CD4-positive, CD25-positive, alpha-beta regulatory T cell (primary cell): ENCODE data around the gene KEL. TPM values are rescaled to one million over a fixed set of nuclear protein-coding genes. Genes with fewer than 3 reads are reported as not detected.

Source experiments
- ATAC-seq, 2 donors: fragments of 150-1000 bp; cut with Tn5 transposase; one replicate each; pipeline ENCODE4 v1.10.0; 2021; ENCODE audit warnings: low read depth in 2 of 2, moderate number of reproducible peaks in 2 of 2, moderate library complexity in 1 of 2
- DNase-seq, 3 donors: peaks; one replicate each; pipeline versions ENCODE4 v3.0.0 to v3.0.0-alpha.2; 2012 to 2022; ENCODE audit warnings: mixed read lengths in 1 of 3
- H3K27ac ChIP-seq: one replicate; pipeline ENCODE4 v1.7.0; 2013; ENCODE audit warnings: mild to moderate bottlenecking, low read length; ENCODE audit not compliant: insufficient read depth, poor library complexity, severe bottlenecking
- H3K27me3 ChIP-seq: one replicate; pipeline ENCODE4 v1.7.0; 2013; ENCODE audit warnings: low read length; ENCODE audit not compliant: control insufficient read depth, insufficient read depth
- H3K36me3 ChIP-seq: one replicate; pipeline ENCODE4 v1.7.0; 2013; ENCODE audit warnings: mild to moderate bottlenecking, low read length, moderate library complexity; ENCODE audit not compliant: control insufficient read depth, insufficient read depth
- H3K4me1 ChIP-seq: 2 replicates; pipeline ENCODE4 v1.7.0; 2013; ENCODE audit warnings: mild to moderate bottlenecking, low read length; ENCODE audit not compliant: insufficient read depth, control insufficient read depth, poor library complexity, severe bottlenecking
- H3K4me3 ChIP-seq: one replicate; pipeline ENCODE4 v1.7.0; 2013; ENCODE audit warnings: low read depth, mild to moderate bottlenecking, low read length, moderate library complexity
- H3K9me3 ChIP-seq, 2 experiments: 1 replicate in 1 of 2; 2 replicates in 1 of 2; pipeline ENCODE4 v1.7.0; 2013; ENCODE audit warnings: low read length in 2 of 2, mild to moderate bottlenecking in 1 of 2, moderate library complexity in 1 of 2; ENCODE audit not compliant: control insufficient read depth in 2 of 2
- H3K27ac Mint-ChIP-seq, 3 donors: one replicate each; pipeline ENCODE4 v1.8.0; 2020 to 2022; ENCODE audit warnings: mild to moderate bottlenecking in 3 of 3, mixed read lengths in 3 of 3, moderate library complexity in 2 of 3
- H3K27me3 Mint-ChIP-seq: one replicate; pipeline ENCODE4 v1.8.0; 2022; ENCODE audit warnings: mild to moderate bottlenecking, mixed read lengths
- H3K36me3 Mint-ChIP-seq: one replicate; pipeline ENCODE4 v1.8.0; 2020; ENCODE audit warnings: mixed read lengths
- H3K4me1 Mint-ChIP-seq, 4 donors: one replicate each; pipeline ENCODE4 v1.8.0; 2020 to 2022; ENCODE audit warnings: mixed read lengths in 4 of 4, mild to moderate bottlenecking in 1 of 4
- H3K4me3 Mint-ChIP-seq, 4 donors: one replicate each; pipeline ENCODE4 v1.8.0; 2020 to 2022; ENCODE audit warnings: mild to moderate bottlenecking in 4 of 4, mixed read lengths in 4 of 4, moderate library complexity in 3 of 4
- H3K9me3 Mint-ChIP-seq, 7 donors: one replicate each; pipeline ENCODE4 v1.8.0; 2020 to 2022; ENCODE audit warnings: mixed read lengths in 7 of 7, mild to moderate bottlenecking in 3 of 7, moderate library complexity in 2 of 7
- polyA plus RNA-seq, 4 donors: library from polyadenylated mRNA; unstranded; fragments of 300-500 nt; fragmentation: Illumina TruSeq; gene quantifications; one replicate each; pipeline ENCODE4 v1.2.3, GENCODE V29; 2021
- total RNA-seq: library from RNA; stranded (reverse); gene quantifications from one replicate; pipeline ENCODE4 v1.2.3, GENCODE V29; 2022

KEL gene
- total and polyA plus RNA-seq, 5 donors from 2014 or later = 1.1 TPM; not detected in 4

- H3K4me3 Mint-ChIP-seq = no peak overlapping the region
Observed at GRCh38 chr7:142943706-142944268, 18.4 kb downstream of the KEL start.

DNA sequence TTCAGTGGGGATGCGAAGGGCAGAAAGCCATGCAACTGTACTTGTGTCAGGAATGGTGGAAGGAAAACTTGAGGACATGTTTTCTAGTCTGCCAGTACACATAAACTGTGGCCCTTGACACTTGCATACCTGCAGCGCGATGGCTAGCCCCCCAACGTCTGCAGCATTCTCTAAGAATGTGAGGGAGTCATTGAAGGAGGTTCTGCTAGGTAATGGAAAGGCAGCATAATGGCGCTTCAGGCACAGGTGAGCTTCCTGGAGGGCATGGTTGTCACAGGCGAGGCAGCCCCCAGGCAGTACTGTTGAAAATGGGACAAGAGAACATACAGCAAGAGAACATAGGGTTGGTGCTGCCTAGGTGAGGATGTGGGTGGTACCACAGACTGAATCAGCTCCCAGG lies 19.4 kb downstream of the KEL start:
- H3K4me3 Mint-ChIP-seq = no peak overlapping the region
- ATAC-seq (no peak), DNase-seq (no peak)
- Histone ChIP-seq H3K27me3 (no peaks in the 10 kb centered on the region), H3K9me3 (no peaks in the 10 kb centered on the region), H3K4me1 (no peaks in the 10 kb centered on the region), H3K27ac (no peak overlapping the region), H3K4me3 (no peak overlapping the region), H3K36me3 (no peaks in the 10 kb centered on the region)
- peaks cover 0 to 2% (median 0%) of the 10 kb centered on the region in 7 donors for H3K9me3 Mint-ChIP-seq
- H3K36me3 Mint-ChIP-seq = no peaks in the 10 kb centered on the region
- peaks cover 16% of the 10 kb centered on the region for H3K27me3 Mint-ChIP-seq
- H3K4me1 Mint-ChIP-seq = no peaks in the 10 kb centered on the region
- no peak overlapping the region for H3K27ac Mint-ChIP-seq

More at GRCh38 chr7:142943706-142944268, 18.4 kb downstream of the KEL start:
- Mint-ChIP-seq H3K27ac (no peak overlapping the region), H3K27me3 (peaks cover 24% of the 10 kb centered on the region), H3K36me3 (no peaks in the 10 kb centered on the region), H3K9me3 (peaks cover 0 to 2% (median 0%) of the 10 kb centered on the region in 7 donors), H3K4me1 (no peaks in the 10 kb centered on the region)
- Histone ChIP-seq H3K27me3 (no peaks in the 10 kb centered on the region), H3K9me3 (no peaks in the 10 kb centered on the region), H3K4me3 (no peak overlapping the region), H3K36me3 (no peaks in the 10 kb centered on the region), H3K4me1 (no peaks in the 10 kb centered on the region), H3K27ac (no peak overlapping the region)
- DNase-seq = no peak
- ATAC-seq = no peak

GRCh38 chr7:142941541-142941940 lies 20.6 kb downstream of the KEL start:
- Histone ChIP-seq H3K4me1 (no peaks in the 10 kb centered on the region), H3K27ac (no peak overlapping the region), H3K36me3 (no peaks in the 10 kb centered on the region), H3K9me3 (no peaks in the 10 kb centered on the region), H3K27me3 (no peaks in the 10 kb centered on the region), H3K4me3 (no peak overlapping the region)
- ATAC-seq (no peak), DNase-seq (no peak)
- no peak overlapping the region for H3K27ac Mint-ChIP-seq
- no peak overlapping the region for H3K4me3 Mint-ChIP-seq
- no peaks in the 10 kb centered on the region for H3K36me3 Mint-ChIP-seq
- no peaks in the 10 kb centered on the region for H3K4me1 Mint-ChIP-seq
- peaks cover 11% of the 10 kb centered on the region for H3K27me3 Mint-ChIP-seq
- peaks cover 0 to 2% (median 0%) of the 10 kb centered on the region in 7 donors for H3K9me3 Mint-ChIP-seq

DNA sequence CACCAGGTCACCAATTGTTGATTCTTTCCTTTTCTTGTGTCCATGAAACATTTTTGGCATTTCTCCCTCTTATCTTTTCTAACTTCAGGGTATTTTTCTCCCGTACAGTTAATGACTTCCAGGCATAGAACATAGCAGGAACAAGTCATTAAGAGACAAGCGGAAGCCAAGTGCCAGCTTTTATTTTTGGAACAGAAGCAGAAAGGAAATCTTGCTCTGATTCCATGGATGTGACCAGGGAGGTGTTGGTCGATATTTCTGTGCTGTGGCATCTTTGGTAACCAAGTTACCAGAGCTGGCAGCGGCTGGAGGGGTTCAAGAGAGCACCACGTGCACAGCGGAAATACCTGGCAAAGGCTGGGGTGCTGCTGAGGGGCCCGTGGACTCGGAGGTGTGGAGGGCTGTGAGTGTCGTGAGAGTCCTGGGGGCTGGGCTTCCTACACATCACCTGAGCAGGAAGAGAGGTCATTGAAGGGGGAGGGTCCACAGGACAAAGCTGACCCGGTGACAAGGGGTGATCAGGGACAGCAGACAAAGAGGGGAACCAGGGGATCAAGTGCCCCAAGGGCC lies 21.1 kb downstream of the KEL start:
- ATAC-seq = no peak
- no peaks in the 10 kb centered on the region for H3K4me1 Mint-ChIP-seq

GRCh38 chr7:142939226-142939910 lies 22.8 kb downstream of the KEL start, which contains the start of gene LLCFC1:
LLCFC1 (plus strand) TSS chr7:142939484; CDS start chr7:142939622, 138 bp downstream.
- no peak within 1 kb of the TSS for H3K4me3 ChIP-seq
- H3K9me3 ChIP-seq = no peaks in the 10 kb centered on the region
- no peaks in the 10 kb centered on the region for H3K27me3 ChIP-seq
- DNase-seq (peak in 1 of 3 donors; percentile 19), ATAC-seq (peak in 1 of 2 donors; percentile 19)
- no peaks in the 10 kb centered on the region for H3K4me1 Mint-ChIP-seq
- no peaks in the 10 kb centered on the region for H3K4me1 ChIP-seq
- peaks cover 4% of the 10 kb centered on the region for H3K27me3 Mint-ChIP-seq
- H3K27ac Mint-ChIP-seq = peak within 1 kb of the TSS in 1 of 3 donors; percentile 69
- H3K4me3 Mint-ChIP-seq = no peak within 1 kb of the TSS
- no peak within 1 kb of the TSS for H3K27ac ChIP-seq
- no peaks in the 10 kb centered on the region for H3K36me3 Mint-ChIP-seq
- H3K36me3 ChIP-seq = no peaks in the 10 kb centered on the region
- peaks cover 0 to 2% (median 0%) of the 10 kb centered on the region in 7 donors for H3K9me3 Mint-ChIP-seq

More for the DNA sequence above, 21.1 kb downstream of the KEL start:
- Histone ChIP-seq H3K9me3 (no peaks in the 10 kb centered on the region), H3K27ac (no peak overlapping the region), H3K27me3 (no peaks in the 10 kb centered on the region), H3K4me3 (no peak overlapping the region), H3K36me3 (no peaks in the 10 kb centered on the region), H3K4me1 (no peaks in the 10 kb centered on the region)
- peaks cover 6% of the 10 kb centered on the region for H3K27me3 Mint-ChIP-seq
- DNase-seq = no peak
- peaks cover 0 to 2% (median 0%) of the 10 kb centered on the region in 7 donors for H3K9me3 Mint-ChIP-seq
- no peak overlapping the region for H3K27ac Mint-ChIP-seq
- no peak overlapping the region for H3K4me3 Mint-ChIP-seq
- H3K36me3 Mint-ChIP-seq = no peaks in the 10 kb centered on the region

- Histone ChIP-seq H3K36me3 (no peaks in the 10 kb centered on the region), H3K27me3 (no peaks in the 10 kb centered on the region), H3K4me1 (no peaks in the 10 kb centered on the region), H3K4me3 (no peak overlapping the region), H3K27ac (no peak overlapping the region), H3K9me3 (no peaks in the 10 kb centered on the region)
- Mint-ChIP-seq H3K27ac (no peak overlapping the region), H3K36me3 (no peaks in the 10 kb centered on the region), H3K9me3 (peaks cover 0 to 2% (median 0%) of the 10 kb centered on the region in 7 donors), H3K4me3 (no peak overlapping the region), H3K27me3 (peaks cover 7% of the 10 kb centered on the region), H3K4me1 (peaks cover 0 to under 1% (median 0%) of the 10 kb centered on the region in 4 donors)
- ATAC-seq = no peak
- DNase-seq = no peak
Observed at GRCh38 chr7:142938611-142939010, 23.6 kb downstream of the KEL start.

GRCh38 chr7:142935941-142936565 lies 26.1 kb downstream of the KEL start:
- H3K4me3 Mint-ChIP-seq = no peak overlapping the region

More at GRCh38 chr7:142935941-142936565, 26.1 kb downstream of the KEL start:
- Mint-ChIP-seq H3K4me1 (peaks cover 0 to 3% (median 0%) of the 10 kb centered on the region in 4 donors), H3K9me3 (peaks cover 0 to 3% (median 0%) of the 10 kb centered on the region in 7 donors), H3K27me3 (peaks cover 16% of the 10 kb centered on the region), H3K36me3 (no peaks in the 10 kb centered on the region), H3K27ac (no peak overlapping the region)
- Histone ChIP-seq H3K27ac (no peak overlapping the region), H3K4me1 (no peaks in the 10 kb centered on the region), H3K9me3 (no peaks in the 10 kb centered on the region), H3K36me3 (no peaks in the 10 kb centered on the region), H3K4me3 (no peak overlapping the region), H3K27me3 (no peaks in the 10 kb centered on the region)
- ATAC-seq = no peak
- no peak for DNase-seq
